ENCODE measurements around the gene POTEE.
"Not testable (repeated sequence)": the region's sequence is repeated elsewhere in the genome, so short reads cannot be mapped to it uniquely, and the experiment has no call there.

Gene POTEE

DNA sequence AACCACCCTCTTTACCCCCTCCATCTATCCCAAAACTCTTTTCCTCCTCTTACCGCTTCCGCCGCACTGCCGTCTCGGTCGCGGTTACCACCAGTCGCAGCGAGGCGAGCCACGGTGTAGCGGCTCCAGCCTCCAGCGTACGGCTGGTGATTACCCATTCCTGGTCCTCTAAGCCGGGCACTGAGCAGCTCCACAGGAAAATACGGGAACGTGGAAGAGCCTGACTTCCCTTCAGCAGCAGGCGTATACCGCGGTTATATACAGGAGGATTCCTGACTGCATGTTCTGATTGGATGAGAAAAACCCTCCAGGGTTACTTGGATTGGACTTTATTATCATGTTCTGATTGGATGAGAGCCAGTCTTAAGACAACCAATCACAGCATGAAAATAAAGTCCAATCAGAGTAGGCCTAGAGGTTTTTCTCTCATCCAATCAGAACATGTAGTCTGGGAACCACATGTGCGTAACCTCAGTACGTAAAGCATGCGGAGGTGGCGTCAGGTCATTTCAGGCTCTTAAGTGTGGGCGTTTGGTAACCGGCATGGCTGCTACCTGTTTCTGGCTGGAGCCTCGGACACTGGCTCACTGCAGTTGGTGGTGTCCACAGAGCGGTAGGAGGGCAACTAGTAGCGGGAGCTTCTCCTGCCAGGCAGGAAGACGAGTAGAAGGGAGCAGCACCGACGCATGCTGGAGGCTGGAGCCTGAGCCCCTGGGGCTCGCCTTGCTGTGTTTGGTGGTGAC is at the start of gene POTEE:
Gene POTEE (plus strand): TSS at position 507 of the 743 bp plus-strand sequence. CDS start 8,867 bp downstream, outside the sequence.
- H3K36me3 ChIP-seq (ENCODE audit: control insufficient read depth in 1 of 2, insufficient read depth in 2 of 2, low read length in 2 of 2); H3K27me3 ChIP-seq (ENCODE audit: low read depth, low read length); H3K4me1 ChIP-seq (ENCODE audit: control insufficient read depth in 1 of 2, insufficient read depth in 2 of 2, low read length in 2 of 2); H3K27ac ChIP-seq (ENCODE audit: low read length); H3K9me3 ChIP-seq (ENCODE audit: control insufficient read depth in 1 of 2, low read length in 2 of 2); H3K4me3 ChIP-seq (ENCODE audit: low read depth in 1 of 2, low read length in 2 of 2): not testable (repeated sequence)

DNA sequence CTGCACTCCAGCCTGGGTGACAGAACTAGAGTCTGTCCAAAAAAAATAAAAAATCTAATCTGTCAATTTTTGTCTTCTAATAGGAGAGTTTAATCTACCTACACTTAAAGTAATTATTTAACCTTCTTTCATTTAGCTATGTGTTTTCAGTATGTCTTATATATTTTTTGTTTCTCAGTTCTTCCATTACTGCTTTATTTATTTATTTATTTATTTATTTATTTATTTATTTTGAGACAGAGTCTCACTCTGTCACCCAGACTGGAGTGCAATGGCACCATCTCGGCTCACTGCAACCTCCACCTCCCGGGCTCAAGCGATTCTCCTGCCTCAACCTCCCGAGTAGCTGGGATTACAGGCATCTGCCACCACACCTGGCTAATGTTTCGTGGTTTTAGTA is 43.8 kb upstream of the POTEE start:
- H3K27ac ChIP-seq (ENCODE audit: low read length); H3K9me3 ChIP-seq (ENCODE audit: control insufficient read depth in 1 of 2, low read length in 2 of 2); H3K27me3 ChIP-seq (ENCODE audit: low read depth, low read length); H3K36me3 ChIP-seq (ENCODE audit: control insufficient read depth in 1 of 2, insufficient read depth in 2 of 2, low read length in 2 of 2); H3K4me3 ChIP-seq (ENCODE audit: low read depth in 1 of 2, low read length in 2 of 2); H3K4me1 ChIP-seq (ENCODE audit: control insufficient read depth in 1 of 2, insufficient read depth in 2 of 2, low read length in 2 of 2): not testable (repeated sequence)

DNA sequence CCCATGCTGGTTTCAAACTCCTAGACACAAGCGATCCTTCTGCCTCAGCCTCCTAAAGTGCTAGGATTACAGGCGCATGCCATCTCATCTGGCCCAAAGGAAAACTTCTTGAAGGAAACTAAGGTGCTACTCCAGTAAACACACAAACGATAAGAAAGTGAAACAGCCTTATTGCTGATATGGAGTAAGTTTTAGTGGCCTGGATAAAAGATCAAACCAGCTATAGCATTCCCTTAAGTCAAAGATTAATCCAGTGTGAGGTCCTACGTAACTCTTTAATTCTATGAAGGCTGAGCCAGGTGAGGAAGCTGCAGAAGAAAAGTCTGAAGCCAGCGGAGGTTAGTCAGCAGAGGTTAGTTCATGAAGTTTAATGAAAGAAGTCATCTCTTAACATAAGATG is 40.8 kb upstream of the POTEE start:
- H3K27ac ChIP-seq (ENCODE audit: low read length) = no peak overlapping the region
- H3K36me3 ChIP-seq (ENCODE audit: control insufficient read depth in 1 of 2, insufficient read depth in 2 of 2, low read length in 2 of 2) = no peaks in the 10 kb centered on the region
- no peaks in the 10 kb centered on the region for H3K27me3 ChIP-seq (ENCODE audit: low read depth, low read length)
- H3K9me3 ChIP-seq (ENCODE audit: control insufficient read depth in 1 of 2, low read length in 2 of 2) = no peaks in the 10 kb centered on the region
- no peaks in the 10 kb centered on the region for H3K4me1 ChIP-seq (ENCODE audit: control insufficient read depth in 1 of 2, insufficient read depth in 2 of 2, low read length in 2 of 2)
- no peak overlapping the region for H3K4me3 ChIP-seq (ENCODE audit: low read depth in 1 of 2, low read length in 2 of 2)

DNA sequence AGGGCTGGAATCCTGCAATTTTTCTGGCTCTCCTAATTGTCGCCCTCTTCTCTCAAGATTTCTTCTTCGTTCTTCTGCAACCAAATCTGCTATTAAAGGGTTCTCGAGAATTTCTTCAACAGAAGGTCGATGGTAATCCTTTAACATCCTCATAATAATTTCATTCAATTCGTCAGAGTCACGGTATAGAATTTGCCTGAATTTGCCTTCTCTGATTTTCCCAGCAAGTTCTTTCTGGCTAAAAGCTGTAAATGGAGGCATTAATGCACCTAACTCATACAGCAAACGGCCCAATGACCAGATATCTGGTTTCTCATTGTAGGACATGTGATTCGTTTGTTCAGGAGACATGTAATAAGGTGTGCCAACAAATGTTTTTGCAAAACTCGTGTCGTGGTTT is 31.3 kb upstream of the POTEE start:
- not testable (repeated sequence) for H3K4me1 ChIP-seq (ENCODE audit: control insufficient read depth in 1 of 2, insufficient read depth in 2 of 2, low read length in 2 of 2); H3K27me3 ChIP-seq (ENCODE audit: low read depth, low read length); H3K27ac ChIP-seq (ENCODE audit: low read length); H3K4me3 ChIP-seq (ENCODE audit: low read depth in 1 of 2, low read length in 2 of 2); H3K36me3 ChIP-seq (ENCODE audit: control insufficient read depth in 1 of 2, insufficient read depth in 2 of 2, low read length in 2 of 2); H3K9me3 ChIP-seq (ENCODE audit: control insufficient read depth in 1 of 2, low read length in 2 of 2)

DNA sequence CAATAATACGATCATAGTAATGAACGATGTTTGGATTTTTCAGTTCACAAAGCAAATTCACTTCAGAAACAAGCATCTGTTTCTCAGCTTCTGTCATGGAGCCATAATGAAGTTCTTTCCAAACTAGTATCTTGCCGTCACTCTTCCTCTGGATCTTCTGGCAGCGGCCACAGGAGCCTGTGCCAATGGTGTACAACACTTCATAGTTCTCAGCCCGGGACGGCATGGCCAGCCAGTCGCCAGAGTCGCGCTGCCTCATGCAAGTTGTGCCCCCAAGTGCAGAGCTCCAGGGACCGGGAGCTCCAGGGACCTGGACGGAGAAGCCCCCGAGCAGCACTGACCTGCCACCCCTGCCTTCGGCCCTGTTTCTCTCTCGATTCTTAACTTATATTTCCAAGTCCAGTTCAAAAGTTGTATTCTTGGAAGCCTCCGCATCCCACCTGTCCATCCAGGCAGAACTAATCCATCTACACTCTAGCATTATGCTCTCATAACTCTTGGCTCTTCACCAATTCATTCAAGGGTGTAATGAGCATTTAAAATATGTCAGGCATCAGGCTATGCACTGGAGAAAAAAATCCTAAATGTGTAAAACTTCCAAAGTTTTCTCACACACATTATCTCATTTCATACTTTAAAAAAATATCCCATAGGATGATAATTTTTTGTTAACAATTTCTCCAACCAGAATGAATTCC is 30.5 kb upstream of the POTEE start:
- H3K27me3 ChIP-seq (ENCODE audit: low read depth, low read length); H3K9me3 ChIP-seq (ENCODE audit: control insufficient read depth in 1 of 2, low read length in 2 of 2); H3K36me3 ChIP-seq (ENCODE audit: control insufficient read depth in 1 of 2, insufficient read depth in 2 of 2, low read length in 2 of 2); H3K4me3 ChIP-seq (ENCODE audit: low read depth in 1 of 2, low read length in 2 of 2); H3K27ac ChIP-seq (ENCODE audit: low read length); H3K4me1 ChIP-seq (ENCODE audit: control insufficient read depth in 1 of 2, insufficient read depth in 2 of 2, low read length in 2 of 2): not testable (repeated sequence)

DNA sequence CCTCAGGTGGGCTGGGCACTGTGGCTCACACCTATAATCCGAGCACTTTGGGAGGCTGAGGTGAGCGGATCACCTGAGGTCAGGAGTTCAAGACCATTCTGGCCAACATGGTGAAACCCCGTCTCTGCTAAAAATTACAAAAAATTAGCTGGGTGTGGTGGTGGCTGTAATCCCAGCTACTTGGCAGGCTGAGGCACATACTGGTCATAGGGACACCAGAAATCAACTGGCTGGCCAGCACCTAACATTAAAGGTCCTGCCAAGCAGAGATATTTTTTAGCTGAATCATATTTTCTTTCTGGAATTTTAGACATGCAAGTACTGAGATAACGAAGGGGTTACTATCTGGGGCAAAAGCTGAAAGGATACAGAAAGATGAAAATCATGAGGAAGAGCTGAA is 27.9 kb upstream of the POTEE start:
- H3K9me3 ChIP-seq (ENCODE audit: control insufficient read depth in 1 of 2, low read length in 2 of 2); H3K4me1 ChIP-seq (ENCODE audit: control insufficient read depth in 1 of 2, insufficient read depth in 2 of 2, low read length in 2 of 2); H3K4me3 ChIP-seq (ENCODE audit: low read depth in 1 of 2, low read length in 2 of 2); H3K27me3 ChIP-seq (ENCODE audit: low read depth, low read length); H3K27ac ChIP-seq (ENCODE audit: low read length); H3K36me3 ChIP-seq (ENCODE audit: control insufficient read depth in 1 of 2, insufficient read depth in 2 of 2, low read length in 2 of 2): not testable (repeated sequence)

DNA sequence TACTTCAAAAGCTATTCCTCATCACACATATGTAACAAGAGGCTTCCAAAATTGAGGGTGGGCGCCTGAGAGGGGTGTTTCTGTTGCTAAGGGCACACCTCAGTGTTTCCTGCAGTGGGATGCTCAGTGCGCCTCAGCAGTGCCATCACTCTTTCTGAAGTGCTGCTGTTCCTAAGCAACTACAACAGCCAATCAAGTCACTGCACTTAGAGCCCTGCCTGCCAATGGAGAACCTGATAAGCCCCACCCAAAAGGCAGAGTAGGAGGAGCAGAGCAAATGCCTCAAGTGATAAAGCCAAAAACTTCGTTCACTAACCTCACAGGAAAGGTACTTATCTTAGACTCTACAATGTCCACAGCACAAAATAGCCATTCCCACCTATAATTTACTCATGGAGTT is 15.9 kb upstream of the POTEE start:
- not testable (repeated sequence) for H3K36me3 ChIP-seq (ENCODE audit: control insufficient read depth in 1 of 2, insufficient read depth in 2 of 2, low read length in 2 of 2); H3K9me3 ChIP-seq (ENCODE audit: control insufficient read depth in 1 of 2, low read length in 2 of 2); H3K4me3 ChIP-seq (ENCODE audit: low read depth in 1 of 2, low read length in 2 of 2); H3K27me3 ChIP-seq (ENCODE audit: low read depth, low read length); H3K27ac ChIP-seq (ENCODE audit: low read length); H3K4me1 ChIP-seq (ENCODE audit: control insufficient read depth in 1 of 2, insufficient read depth in 2 of 2, low read length in 2 of 2)

DNA sequence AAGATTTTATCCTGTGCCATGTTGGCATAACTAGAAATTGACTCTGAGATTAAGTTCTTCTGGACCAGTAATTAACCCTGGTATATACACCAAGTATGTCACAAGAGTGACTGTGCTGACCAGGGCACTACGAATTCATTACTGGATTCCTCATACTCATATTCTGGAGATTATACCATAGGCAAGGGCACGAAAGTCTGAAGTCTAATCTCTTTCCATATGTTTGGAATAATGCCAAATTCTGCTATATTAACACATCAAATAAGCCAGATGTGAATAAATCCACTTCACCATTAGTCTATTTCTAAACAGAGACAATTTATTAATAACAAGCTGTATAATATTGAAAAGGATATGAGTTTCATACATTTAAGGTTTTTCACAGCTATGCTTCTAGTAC is 13.2 kb upstream of the POTEE start:
- not testable (repeated sequence) for H3K27me3 ChIP-seq (ENCODE audit: low read depth, low read length); H3K4me1 ChIP-seq (ENCODE audit: control insufficient read depth in 1 of 2, insufficient read depth in 2 of 2, low read length in 2 of 2); H3K36me3 ChIP-seq (ENCODE audit: control insufficient read depth in 1 of 2, insufficient read depth in 2 of 2, low read length in 2 of 2); H3K9me3 ChIP-seq (ENCODE audit: control insufficient read depth in 1 of 2, low read length in 2 of 2); H3K27ac ChIP-seq (ENCODE audit: low read length); H3K4me3 ChIP-seq (ENCODE audit: low read depth in 1 of 2, low read length in 2 of 2)

DNA sequence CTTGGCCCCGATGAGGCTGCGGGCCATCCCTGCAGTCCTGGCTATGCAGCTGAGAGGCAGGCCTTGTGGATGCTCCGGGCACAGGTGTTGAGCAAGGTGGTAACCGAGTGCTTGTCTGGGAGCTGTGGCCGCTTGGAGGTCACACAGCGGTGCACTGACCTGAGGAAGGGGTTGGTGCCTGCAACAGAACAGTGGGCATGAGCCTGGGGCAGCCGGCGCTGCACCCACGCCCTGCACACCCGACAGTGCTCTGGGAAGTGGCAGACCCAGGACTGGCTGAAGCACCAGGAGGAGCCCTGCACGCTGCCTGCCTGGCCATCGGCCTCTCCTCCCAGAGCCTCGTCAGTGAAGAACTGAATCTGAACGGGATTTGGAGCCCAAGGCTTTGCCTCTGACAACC is 8.2 kb upstream of the POTEE start:
- no peaks in the 10 kb centered on the region for H3K4me1 ChIP-seq (ENCODE audit: control insufficient read depth in 1 of 2, insufficient read depth in 2 of 2, low read length in 2 of 2)
- no peaks in the 10 kb centered on the region for H3K27me3 ChIP-seq (ENCODE audit: low read depth, low read length)
- H3K4me3 ChIP-seq (ENCODE audit: low read depth in 1 of 2, low read length in 2 of 2) = no peak overlapping the region
- H3K27ac ChIP-seq (ENCODE audit: low read length) = no peak overlapping the region
- H3K9me3 ChIP-seq (ENCODE audit: control insufficient read depth in 1 of 2, low read length in 2 of 2) = no peaks in the 10 kb centered on the region
- no peaks in the 10 kb centered on the region for H3K36me3 ChIP-seq (ENCODE audit: control insufficient read depth in 1 of 2, insufficient read depth in 2 of 2, low read length in 2 of 2)

DNA sequence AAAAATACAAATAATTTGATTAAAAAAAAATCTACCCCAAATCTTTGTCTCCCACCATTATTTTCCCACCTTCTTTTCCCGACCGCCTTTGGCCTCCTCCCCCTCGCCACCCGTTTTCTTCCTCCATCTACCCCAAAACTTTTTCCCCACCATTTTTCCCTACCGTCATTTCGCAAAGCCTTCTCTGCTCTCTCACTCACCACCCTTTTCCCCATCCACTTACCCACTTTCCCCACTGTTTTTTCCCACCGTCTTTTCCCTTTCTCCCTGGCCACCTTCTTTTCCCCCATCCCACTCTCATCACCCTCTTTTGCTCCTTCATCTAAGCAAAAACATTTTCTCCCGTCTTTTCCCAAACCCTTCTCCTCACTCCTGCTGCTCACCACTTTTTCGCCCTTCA is 1.5 kb upstream of the POTEE start:
- not testable (repeated sequence) for H3K27ac ChIP-seq (ENCODE audit: low read length); H3K4me1 ChIP-seq (ENCODE audit: control insufficient read depth in 1 of 2, insufficient read depth in 2 of 2, low read length in 2 of 2); H3K9me3 ChIP-seq (ENCODE audit: control insufficient read depth in 1 of 2, low read length in 2 of 2); H3K27me3 ChIP-seq (ENCODE audit: low read depth, low read length); H3K4me3 ChIP-seq (ENCODE audit: low read depth in 1 of 2, low read length in 2 of 2); H3K36me3 ChIP-seq (ENCODE audit: control insufficient read depth in 1 of 2, insufficient read depth in 2 of 2, low read length in 2 of 2)

DNA sequence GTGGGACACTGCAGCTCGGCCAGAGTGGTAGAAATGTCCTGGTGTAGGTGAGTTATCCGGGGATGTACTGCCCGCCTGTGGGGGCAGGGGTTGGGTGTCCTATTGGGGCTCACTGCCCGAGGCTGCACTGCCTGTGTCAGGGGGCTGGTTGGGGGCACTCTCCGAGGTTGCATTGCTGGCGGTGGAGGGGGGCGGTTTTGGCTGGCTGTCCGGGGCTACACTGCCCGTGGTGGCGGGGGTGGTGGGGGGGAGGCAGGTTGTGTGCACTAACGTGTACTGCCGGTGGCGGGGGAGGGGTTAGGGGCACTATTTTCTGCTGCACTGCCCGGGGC is 403 bp downstream of the POTEE start:
- not testable (repeated sequence) for H3K9me3 ChIP-seq (ENCODE audit: control insufficient read depth in 1 of 2, low read length in 2 of 2); H3K27ac ChIP-seq (ENCODE audit: low read length); H3K4me3 ChIP-seq (ENCODE audit: low read depth in 1 of 2, low read length in 2 of 2); H3K4me1 ChIP-seq (ENCODE audit: control insufficient read depth in 1 of 2, insufficient read depth in 2 of 2, low read length in 2 of 2); H3K27me3 ChIP-seq (ENCODE audit: low read depth, low read length); H3K36me3 ChIP-seq (ENCODE audit: control insufficient read depth in 1 of 2, insufficient read depth in 2 of 2, low read length in 2 of 2)
